Activated CD8-positive, alpha-beta memory T cell treated with anti-CD3 and anti-CD28 coated beads, Interleukin-2, amount 10 ng/mL, durations not matched to agents 7 days and 5 days (primary cell): ENCODE results near the gene GRID1. TPM values are rescaled to one million over a fixed set of nuclear protein-coding genes. Genes with fewer than 3 reads are reported as not detected.

ENCODE experiments used
- ATAC-seq: fragments of 150-1000 bp; cut with Tn5 transposase; one replicate; pipeline ENCODE4 v1.10.0; 2021; ENCODE audit warnings: moderate library complexity
- CTCF ChIA-PET: fragments of 350-600 bp; sonication (Branson Sonifier 250); formaldehyde crosslinking; loops from one replicate; lab custom pipeline; 2021; ENCODE audit warnings: antibody characterized with exemption; lab: Charles Lee
- DNase-seq: peaks from one replicate; pipeline ENCODE4 v3.0.0-alpha.2; 2020
- H3K27ac Mint-ChIP-seq: one replicate; pipeline ENCODE4 v1.8.0; 2021; ENCODE audit warnings: mild to moderate bottlenecking, mixed read lengths
- H3K27me3 Mint-ChIP-seq: one replicate; pipeline ENCODE4 v1.8.0; 2021; ENCODE audit warnings: mixed read lengths
- H3K36me3 Mint-ChIP-seq: one replicate; pipeline ENCODE4 v1.8.0; 2021; ENCODE audit warnings: mild to moderate bottlenecking, mixed read lengths
- H3K4me1 Mint-ChIP-seq: one replicate; pipeline ENCODE4 v1.8.0; 2021; ENCODE audit warnings: mixed read lengths
- H3K4me3 Mint-ChIP-seq: one replicate; pipeline ENCODE4 v1.8.0; 2021; ENCODE audit warnings: mild to moderate bottlenecking, moderate library complexity, mixed read lengths
- H3K9me3 Mint-ChIP-seq: one replicate; pipeline ENCODE4 v1.8.0; 2022; ENCODE audit warnings: low read depth, mixed read lengths
- total RNA-seq, 2 experiments: library from RNA; stranded (reverse); gene quantifications; one replicate each; pipeline ENCODE4 v1.2.3, GENCODE V29; 2021

Gene GRID1
- total RNA-seq, 2 experiments from 2014 or later: not detected

- Mint-ChIP-seq H3K9me3 (no peaks in the 10 kb centered on the region), H3K4me1 (peaks cover 4% of the 10 kb centered on the region), H3K4me3 (no peak overlapping the region), H3K36me3 (no peaks in the 10 kb centered on the region), H3K27ac (no peak overlapping the region), H3K27me3 (no peaks in the 10 kb centered on the region)
- DNase-seq (no peak), ATAC-seq (no peak)
- CTCF ChIA-PET: no interaction called here
These were observed 699.6 kb downstream of the GRID1 start for GRCh38 chr10:85666987-85667386.

GRCh38 chr10:85666102-85666501, 700.5 kb downstream of the GRID1 start:
- Mint-ChIP-seq H3K4me3 (no peak overlapping the region), H3K36me3 (no peaks in the 10 kb centered on the region), H3K4me1 (no peaks in the 10 kb centered on the region), H3K9me3 (no peaks in the 10 kb centered on the region), H3K27ac (no peak overlapping the region), H3K27me3 (no peaks in the 10 kb centered on the region)
- DNase-seq (no peak), ATAC-seq (no peak)
- CTCF ChIA-PET: no interaction called here

- no peaks in the 10 kb centered on the region for H3K36me3 Mint-ChIP-seq
- no peak overlapping the region for H3K27ac Mint-ChIP-seq
- H3K27me3 Mint-ChIP-seq: no peaks in the 10 kb centered on the region
- H3K9me3 Mint-ChIP-seq: no peaks in the 10 kb centered on the region
- no peaks in the 10 kb centered on the region for H3K4me1 Mint-ChIP-seq
- DNase-seq (no peak), ATAC-seq (no peak)
- H3K4me3 Mint-ChIP-seq: no peak overlapping the region
- CTCF ChIA-PET: interaction anchor here (0.6 kb wide), 1 partner anchor 1599 kb away, joined by 3 read pairs; no protein-coding TSS in a partner anchor
These were observed 700.9 kb downstream of the GRID1 start for GRCh38 chr10:85665681-85666080.

DNA sequence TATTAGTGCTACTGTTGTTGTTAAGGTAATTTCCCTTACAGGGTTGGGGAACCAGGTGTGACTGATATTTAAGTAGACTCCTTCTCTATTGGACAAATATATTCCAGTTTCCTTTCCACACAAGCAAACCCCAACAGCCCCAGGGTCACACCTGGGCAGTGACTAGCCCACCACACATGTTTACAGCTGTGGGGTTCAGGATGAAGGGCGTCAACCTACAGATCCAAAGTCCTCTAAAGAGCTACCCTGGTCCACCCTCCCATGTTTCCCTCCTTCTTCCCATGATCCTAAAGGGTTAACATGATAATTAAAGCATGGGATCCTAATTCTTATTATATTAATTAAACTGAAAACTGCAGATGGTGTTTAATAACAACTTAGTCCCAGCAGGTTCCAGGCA, 701.5 kb downstream of the GRID1 start:
- CTCF ChIA-PET: interaction anchor here (0.6 kb wide), 1 partner anchor 1598 kb away, joined by 3 read pairs; no protein-coding TSS in a partner anchor
- Mint-ChIP-seq H3K27ac (no peak overlapping the region), H3K36me3 (no peaks in the 10 kb centered on the region)

GRCh38 chr10:85661123-85661522, 705.5 kb downstream of the GRID1 start:
- Mint-ChIP-seq H3K9me3 (no peaks in the 10 kb centered on the region), H3K27me3 (no peaks in the 10 kb centered on the region), H3K4me1 (no peaks in the 10 kb centered on the region), H3K36me3 (no peaks in the 10 kb centered on the region), H3K4me3 (no peak overlapping the region), H3K27ac (no peak overlapping the region)
- ATAC-seq (no peak), DNase-seq (no peak)
- CTCF ChIA-PET: no interaction called here

More for the DNA sequence above, 701.5 kb downstream of the GRID1 start:
- no peak for ATAC-seq
- Mint-ChIP-seq H3K9me3 (no peaks in the 10 kb centered on the region), H3K27me3 (no peaks in the 10 kb centered on the region), H3K4me3 (no peak overlapping the region), H3K4me1 (no peaks in the 10 kb centered on the region)
- DNase-seq: no peak

- H3K4me1 Mint-ChIP-seq: no peaks in the 10 kb centered on the region
- DNase-seq: no peak
- no peaks in the 10 kb centered on the region for H3K9me3 Mint-ChIP-seq
- no peaks in the 10 kb centered on the region for H3K36me3 Mint-ChIP-seq
- H3K27ac Mint-ChIP-seq: no peak overlapping the region
- H3K4me3 Mint-ChIP-seq: no peak overlapping the region
- CTCF ChIA-PET: interaction anchor here (1.3 kb wide), 1 partner anchor 47 kb away, joined by 3 read pairs; no protein-coding TSS in a partner anchor
- ATAC-seq: no peak
- no peaks in the 10 kb centered on the region for H3K27me3 Mint-ChIP-seq
These were observed 707.3 kb downstream of the GRID1 start for GRCh38 chr10:85659331-85659730.

DNA sequence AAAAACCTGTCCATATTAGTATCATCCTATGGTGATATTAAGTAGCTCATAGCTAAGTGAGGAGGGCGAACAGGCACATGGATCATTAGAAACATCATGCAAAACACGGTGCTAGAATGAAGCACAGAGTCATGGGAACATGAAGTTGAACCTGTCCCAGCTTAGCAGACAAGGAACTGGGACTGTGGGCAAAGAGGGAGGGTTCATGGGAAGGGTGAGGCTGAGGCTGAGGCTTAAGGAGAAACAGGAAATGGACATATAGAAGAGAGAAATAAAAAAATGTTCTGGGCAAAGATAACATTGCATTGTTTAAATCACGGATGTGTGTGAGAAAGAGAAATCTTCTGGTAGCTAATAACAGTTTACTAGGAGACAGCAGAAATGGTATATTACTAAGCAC, 708.1 kb downstream of the GRID1 start:
- H3K27me3 Mint-ChIP-seq: no peaks in the 10 kb centered on the region
- H3K27ac Mint-ChIP-seq: no peak overlapping the region
- no peaks in the 10 kb centered on the region for H3K36me3 Mint-ChIP-seq
- H3K9me3 Mint-ChIP-seq: no peaks in the 10 kb centered on the region
- H3K4me3 Mint-ChIP-seq: no peak overlapping the region
- no peak for DNase-seq
- no peaks in the 10 kb centered on the region for H3K4me1 Mint-ChIP-seq
- ATAC-seq: no peak
- CTCF ChIA-PET: interaction anchor here (1.3 kb wide), 1 partner anchor 46 kb away, joined by 3 read pairs; no protein-coding TSS in a partner anchor

DNA sequence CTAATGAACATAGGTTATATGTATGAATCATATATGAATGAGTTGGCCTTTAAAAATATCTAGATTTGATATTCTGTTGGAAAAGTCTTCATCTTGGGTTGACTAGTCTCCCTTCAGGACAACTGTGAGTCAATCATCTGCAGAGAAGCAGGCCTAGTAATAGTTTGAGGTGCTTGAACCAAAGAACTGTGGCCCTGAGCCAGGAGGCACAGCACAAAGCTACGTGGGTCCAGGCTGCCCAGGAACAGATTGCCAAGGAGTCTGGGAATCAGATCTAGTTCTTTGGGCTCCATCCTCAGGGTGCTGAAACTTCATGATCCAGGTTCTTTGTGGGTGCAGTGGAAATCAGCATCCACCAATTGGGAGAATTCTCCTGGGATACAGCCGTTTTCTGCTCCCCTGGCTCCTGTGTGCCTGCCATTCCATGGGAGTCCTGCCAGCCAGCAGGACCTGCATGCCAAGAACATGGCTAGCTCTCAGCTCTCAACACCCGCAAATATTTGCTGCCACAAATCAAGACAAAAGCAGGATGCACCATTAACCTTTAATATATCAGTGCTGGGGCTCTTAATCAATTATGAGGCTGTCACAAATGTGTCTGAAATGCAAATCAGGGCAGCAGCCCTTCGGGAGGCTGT, 709.0 kb downstream of the GRID1 start:
- no peak for ATAC-seq
- Mint-ChIP-seq H3K27me3 (no peaks in the 10 kb centered on the region), H3K27ac (no peak overlapping the region), H3K36me3 (no peaks in the 10 kb centered on the region), H3K9me3 (no peaks in the 10 kb centered on the region), H3K4me3 (no peak overlapping the region), H3K4me1 (no peaks in the 10 kb centered on the region)
- DNase-seq: no peak
- CTCF ChIA-PET: no interaction called here

DNA sequence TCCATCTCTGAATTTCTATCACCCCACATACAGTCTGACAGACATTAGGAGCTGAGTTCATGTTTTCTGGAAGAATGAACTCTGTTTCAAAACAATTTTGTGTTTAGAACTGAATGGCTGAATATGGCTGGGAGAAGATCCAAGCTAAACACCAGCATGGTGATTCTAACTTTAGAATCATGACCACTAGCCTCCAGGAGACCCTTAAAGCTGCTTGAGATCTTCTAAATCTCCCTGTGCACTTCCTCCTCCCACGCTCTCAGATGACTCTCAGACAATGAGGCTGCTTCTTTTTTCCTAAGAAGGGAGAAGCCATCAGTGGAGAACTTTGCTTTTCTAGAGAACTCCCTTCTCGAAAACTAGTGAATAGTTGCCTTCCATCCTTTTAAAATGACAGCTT, 711.2 kb downstream of the GRID1 start:
- DNase-seq (no peak), ATAC-seq (no peak)
- H3K9me3 Mint-ChIP-seq: no peaks in the 10 kb centered on the region
- H3K27ac Mint-ChIP-seq: no peak overlapping the region
- CTCF ChIA-PET: interaction anchor here (1.0 kb wide), 1 partner anchor 9 kb away, joined by 3 read pairs; no protein-coding TSS in a partner anchor
- H3K36me3 Mint-ChIP-seq: no peaks in the 10 kb centered on the region
- no peak overlapping the region for H3K4me3 Mint-ChIP-seq
- no peaks in the 10 kb centered on the region for H3K4me1 Mint-ChIP-seq
- no peaks in the 10 kb centered on the region for H3K27me3 Mint-ChIP-seq

- no peaks in the 10 kb centered on the region for H3K9me3 Mint-ChIP-seq
- no peak for DNase-seq
- no peaks in the 10 kb centered on the region for H3K27me3 Mint-ChIP-seq
- no peaks in the 10 kb centered on the region for H3K36me3 Mint-ChIP-seq
- H3K27ac Mint-ChIP-seq: no peak overlapping the region
- H3K4me3 Mint-ChIP-seq: no peak overlapping the region
- no peaks in the 10 kb centered on the region for H3K4me1 Mint-ChIP-seq
- CTCF ChIA-PET: no interaction called here
- ATAC-seq: no peak
These were observed 715.1 kb downstream of the GRID1 start for GRCh38 chr10:85651497-85651882.

DNA sequence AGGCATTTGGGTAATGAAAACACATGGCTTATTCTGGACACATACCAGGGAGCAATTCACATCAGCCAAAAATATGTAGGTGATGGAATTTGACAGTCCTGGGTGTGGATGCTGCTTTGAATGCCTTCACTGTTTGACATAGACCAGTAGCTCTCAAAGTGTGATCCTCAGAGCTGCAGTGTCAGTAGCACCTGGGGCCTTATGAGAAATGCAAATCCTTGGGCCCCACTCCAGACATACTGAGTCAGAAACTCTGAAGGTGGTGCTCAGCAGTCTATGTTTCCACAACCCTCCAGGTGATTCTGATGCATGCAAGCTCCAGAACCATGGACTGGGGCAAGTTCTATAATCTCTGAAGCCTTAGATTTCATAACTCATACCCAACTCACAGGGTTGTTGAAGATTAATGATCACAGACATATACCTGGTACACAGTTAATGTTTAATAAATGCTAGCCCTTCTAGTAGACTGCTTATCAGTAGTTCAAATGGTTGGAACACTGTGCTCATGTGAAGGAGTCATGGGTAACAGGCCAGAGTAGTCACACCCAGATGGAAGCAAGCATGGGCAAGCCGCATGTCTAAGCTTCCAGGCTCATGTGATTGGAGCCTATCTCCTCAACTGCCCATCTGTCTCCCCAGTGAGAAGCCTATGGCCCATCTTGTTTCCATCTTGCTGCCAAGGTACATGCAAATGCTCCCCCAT, 715.7 kb downstream of the GRID1 start:
- DNase-seq: no peak
- CTCF ChIA-PET: no interaction called here

DNA sequence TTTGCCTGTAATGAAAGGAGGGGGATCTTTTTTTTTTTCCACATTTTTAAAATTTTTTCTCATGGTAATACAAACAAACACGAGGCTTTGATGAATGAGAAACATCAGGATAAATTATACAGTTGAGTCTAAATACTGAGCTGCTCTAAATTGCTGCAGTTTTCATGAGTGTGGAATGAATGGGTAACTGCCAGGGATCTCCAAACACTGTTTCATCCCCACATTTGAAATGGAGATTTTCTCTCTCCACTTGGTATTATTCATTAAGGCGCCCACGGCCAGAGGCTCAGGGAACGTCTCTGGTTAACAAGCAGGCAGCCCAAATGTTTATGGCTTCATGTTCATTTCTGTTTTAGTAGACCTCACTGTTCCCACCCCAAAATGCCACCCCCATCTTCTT, 717.1 kb downstream of the GRID1 start:
- CTCF ChIA-PET: no interaction called here
- Mint-ChIP-seq H3K36me3 (no peaks in the 10 kb centered on the region), H3K9me3 (no peaks in the 10 kb centered on the region)

More for the DNA sequence above, 715.7 kb downstream of the GRID1 start:
- ATAC-seq: no peak
- Mint-ChIP-seq H3K36me3 (no peaks in the 10 kb centered on the region), H3K9me3 (no peaks in the 10 kb centered on the region), H3K27ac (no peak overlapping the region), H3K27me3 (no peaks in the 10 kb centered on the region), H3K4me3 (no peak overlapping the region), H3K4me1 (no peaks in the 10 kb centered on the region)

DNA sequence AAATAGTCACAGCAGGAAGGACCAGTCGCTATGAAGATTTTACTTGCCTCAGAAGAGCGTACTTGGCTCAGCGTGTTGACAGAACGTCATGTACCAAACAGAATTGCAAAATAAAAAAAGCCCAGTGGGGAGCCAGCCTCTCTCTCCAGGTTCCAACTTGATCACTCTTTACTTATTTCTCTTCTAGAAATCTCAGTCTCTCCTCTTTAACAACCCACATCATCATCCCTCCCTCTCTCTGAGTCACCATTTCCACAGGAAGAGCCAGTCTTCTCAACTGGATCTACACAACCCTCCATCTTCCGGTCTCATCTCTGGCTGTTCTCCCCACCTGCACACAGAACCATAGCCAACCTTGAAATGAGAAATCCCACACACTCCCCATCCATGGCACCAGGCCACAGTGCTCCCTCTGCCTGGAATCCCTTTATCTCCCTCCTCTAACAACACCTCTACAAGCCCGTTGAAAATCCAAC, 718.3 kb downstream of the GRID1 start:
- Mint-ChIP-seq H3K27ac (no peak overlapping the region), H3K9me3 (no peaks in the 10 kb centered on the region), H3K4me3 (no peak overlapping the region), H3K27me3 (no peaks in the 10 kb centered on the region), H3K36me3 (no peaks in the 10 kb centered on the region), H3K4me1 (no peaks in the 10 kb centered on the region)
- DNase-seq: no peak
- CTCF ChIA-PET: no interaction called here
- ATAC-seq: no peak

More for the DNA sequence above, 717.1 kb downstream of the GRID1 start:
- H3K27ac Mint-ChIP-seq: no peak overlapping the region
- no peak overlapping the region for H3K4me3 Mint-ChIP-seq
- ATAC-seq (no peak), DNase-seq (no peak)
- H3K4me1 Mint-ChIP-seq: no peaks in the 10 kb centered on the region
- H3K27me3 Mint-ChIP-seq: no peaks in the 10 kb centered on the region

DNA sequence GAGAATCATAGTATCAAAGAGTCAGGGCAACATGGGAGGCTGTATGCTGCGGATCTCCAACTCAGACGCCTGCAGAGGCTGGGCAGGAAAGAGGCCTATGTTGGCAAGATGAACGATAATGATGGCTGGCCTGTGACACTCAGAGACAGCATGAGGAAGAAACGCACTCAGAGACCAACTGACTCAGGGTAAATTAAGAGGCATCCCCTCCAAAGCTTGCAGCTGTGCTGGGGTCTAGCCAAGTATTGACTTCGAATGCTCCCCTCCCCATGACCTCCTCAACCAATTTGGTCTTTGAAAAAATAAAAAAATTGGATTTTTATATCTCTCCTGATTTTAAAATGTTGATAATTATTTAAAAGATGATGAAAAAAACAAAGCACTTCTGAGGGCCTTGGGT, 718.9 kb downstream of the GRID1 start:
- no peak overlapping the region for H3K27ac Mint-ChIP-seq
- no peaks in the 10 kb centered on the region for H3K4me1 Mint-ChIP-seq
- no peak for ATAC-seq
- no peaks in the 10 kb centered on the region for H3K9me3 Mint-ChIP-seq
- CTCF ChIA-PET: no interaction called here
- H3K27me3 Mint-ChIP-seq: no peaks in the 10 kb centered on the region
- H3K4me3 Mint-ChIP-seq: no peak overlapping the region
- DNase-seq: no peak
- no peaks in the 10 kb centered on the region for H3K36me3 Mint-ChIP-seq
